ENCODE measurements around the gene PNLIPRP1. TPM values are rescaled to one million over a fixed set of nuclear protein-coding genes. Genes with fewer than 3 reads are reported as not detected.

Gene PNLIPRP1
- total RNA-seq, 4 donors from 2014 or later = not detected

- no peak for DNase-seq
- Histone ChIP-seq H3K27me3 (no peaks in the 10 kb centered on the region), H3K4me1 (no peaks in the 10 kb centered on the region), H3K4me3 (no peak overlapping the region), H3K9me3 (no peaks in the 10 kb centered on the region), H3K27ac (no peak overlapping the region), H3K36me3 (no peaks in the 10 kb centered on the region)
- intact Hi-C loops (cut with DNase I; ENCODE audit: low total_unique reads) (no loop called here), in situ Hi-C loops (cut with MboI; ENCODE audit: low sequenced_read_pairs in 4 of 4) (no loop called here)
- TF ChIP-seq POLR2A (IDR thresholded peaks at IDR 0.05) (no peak), CTCF (IDR thresholded peaks at IDR 0.05 in 4 of 5, conservative IDR thresholded peaks at IDR 0.05 in 1 of 5) (no peak)
- no peak for ATAC-seq
Measured at GRCh38 chr10:116637830-116638229, 47.1 kb downstream of the PNLIPRP1 start.

GRCh38 chr10:116646502-116646901, 55.7 kb downstream of the PNLIPRP1 start:
- Histone ChIP-seq H3K27me3 (no peaks in the 10 kb centered on the region), H3K9me3 (no peaks in the 10 kb centered on the region), H3K4me1 (no peaks in the 10 kb centered on the region), H3K36me3 (no peaks in the 10 kb centered on the region), H3K27ac (no peak overlapping the region), H3K4me3 (no peak overlapping the region)
- ATAC-seq (no peak), DNase-seq (no peak)
- intact Hi-C loops (cut with DNase I; ENCODE audit: low total_unique reads) (no loop called here), in situ Hi-C loops (cut with MboI; ENCODE audit: low sequenced_read_pairs in 4 of 4) (no loop called here)
- TF ChIP-seq CTCF (IDR thresholded peaks at IDR 0.05 in 4 of 5, conservative IDR thresholded peaks at IDR 0.05 in 1 of 5) (no peak), POLR2A (IDR thresholded peaks at IDR 0.05) (no peak)

GRCh38 chr10:116648903-116649302, 58.1 kb downstream of the PNLIPRP1 start:
- in situ Hi-C loops (cut with MboI; ENCODE audit: low sequenced_read_pairs in 4 of 4) = no loop called here
- H3K36me3 ChIP-seq = no peaks in the 10 kb centered on the region
- no peak for ATAC-seq

GRCh38 chr10:116653885-116654284, 63.1 kb downstream of the PNLIPRP1 start:
- no peaks in the 10 kb centered on the region for H3K9me3 ChIP-seq
- H3K27ac ChIP-seq = no peak overlapping the region
- intact Hi-C loops (cut with DNase I; ENCODE audit: low total_unique reads) (no loop called here), in situ Hi-C loops (cut with MboI; ENCODE audit: low sequenced_read_pairs in 4 of 4) (no loop called here)
- TF ChIP-seq POLR2A (IDR thresholded peaks at IDR 0.05) = no peak
- TF ChIP-seq CTCF (IDR thresholded peaks at IDR 0.05 in 4 of 5, conservative IDR thresholded peaks at IDR 0.05 in 1 of 5) = no peak
- H3K27me3 ChIP-seq = peaks cover 0 to 6% (median 0%) of the 10 kb centered on the region in 3 donors
- H3K4me1 ChIP-seq = no peaks in the 10 kb centered on the region
- DNase-seq = no peak
- no peak for ATAC-seq
- no peaks in the 10 kb centered on the region for H3K36me3 ChIP-seq
- no peak overlapping the region for H3K4me3 ChIP-seq

More at GRCh38 chr10:116648903-116649302, 58.1 kb downstream of the PNLIPRP1 start:
- H3K27me3 ChIP-seq = no peaks in the 10 kb centered on the region
- H3K27ac ChIP-seq = no peak overlapping the region
- TF ChIP-seq POLR2A (IDR thresholded peaks at IDR 0.05) (no peak), CTCF (IDR thresholded peaks at IDR 0.05 in 4 of 5, conservative IDR thresholded peaks at IDR 0.05 in 1 of 5) (no peak)
- H3K4me1 ChIP-seq = no peaks in the 10 kb centered on the region
- DNase-seq = no peak
- H3K4me3 ChIP-seq = no peak overlapping the region
- no peaks in the 10 kb centered on the region for H3K9me3 ChIP-seq
- intact Hi-C loops (cut with DNase I; ENCODE audit: low total_unique reads) = no loop called here

GRCh38 chr10:116654816-116655215, 64.1 kb downstream of the PNLIPRP1 start:
- H3K36me3 ChIP-seq = no peaks in the 10 kb centered on the region
- H3K4me3 ChIP-seq = no peak overlapping the region
- peaks cover 0 to 6% (median 0%) of the 10 kb centered on the region in 3 donors for H3K27me3 ChIP-seq
- in situ Hi-C loops (cut with MboI; ENCODE audit: low sequenced_read_pairs in 4 of 4) (no loop called here), intact Hi-C loops (cut with DNase I; ENCODE audit: low total_unique reads) (no loop called here)
- ATAC-seq (no peak), DNase-seq (no peak)
- TF ChIP-seq POLR2A (IDR thresholded peaks at IDR 0.05) = no peak
- peak in 1 of 5 experiments; percentile 13 for TF ChIP-seq CTCF (IDR thresholded peaks at IDR 0.05 in 4 of 5, conservative IDR thresholded peaks at IDR 0.05 in 1 of 5)
- H3K4me1 ChIP-seq = no peaks in the 10 kb centered on the region
- H3K27ac ChIP-seq = no peak overlapping the region
- no peaks in the 10 kb centered on the region for H3K9me3 ChIP-seq
